Esophagus squamous epithelium (tissue), 4 donors: ENCODE results near the gene IFI6.

Source experiments
- POLR2A ChIP-seq, 4 donors: fragments of 450-650 bp; IDR thresholded peaks; one replicate each; pipeline ENCODE4 v1.6.1; 2017; ENCODE audit warnings: antibody characterized with exemption in 4 of 4, mild to moderate bottlenecking in 4 of 4, moderate library complexity in 3 of 4
- TF ChIP-seq, protein P1 (sequence below), 6 experiments: fragments of 450-650 bp in 4 of 6; fragments of 200-600 bp in 2 of 6; sonication (generic) in 2 of 6; IDR thresholded peaks; one replicate each; pipeline ENCODE4 v1.5.1; 2016 to 2019; ENCODE audit warnings: antibody characterized with exemption in 6 of 6, mild to moderate bottlenecking in 4 of 6, moderate library complexity in 4 of 6

- TF ChIP-seq, protein P1, sequence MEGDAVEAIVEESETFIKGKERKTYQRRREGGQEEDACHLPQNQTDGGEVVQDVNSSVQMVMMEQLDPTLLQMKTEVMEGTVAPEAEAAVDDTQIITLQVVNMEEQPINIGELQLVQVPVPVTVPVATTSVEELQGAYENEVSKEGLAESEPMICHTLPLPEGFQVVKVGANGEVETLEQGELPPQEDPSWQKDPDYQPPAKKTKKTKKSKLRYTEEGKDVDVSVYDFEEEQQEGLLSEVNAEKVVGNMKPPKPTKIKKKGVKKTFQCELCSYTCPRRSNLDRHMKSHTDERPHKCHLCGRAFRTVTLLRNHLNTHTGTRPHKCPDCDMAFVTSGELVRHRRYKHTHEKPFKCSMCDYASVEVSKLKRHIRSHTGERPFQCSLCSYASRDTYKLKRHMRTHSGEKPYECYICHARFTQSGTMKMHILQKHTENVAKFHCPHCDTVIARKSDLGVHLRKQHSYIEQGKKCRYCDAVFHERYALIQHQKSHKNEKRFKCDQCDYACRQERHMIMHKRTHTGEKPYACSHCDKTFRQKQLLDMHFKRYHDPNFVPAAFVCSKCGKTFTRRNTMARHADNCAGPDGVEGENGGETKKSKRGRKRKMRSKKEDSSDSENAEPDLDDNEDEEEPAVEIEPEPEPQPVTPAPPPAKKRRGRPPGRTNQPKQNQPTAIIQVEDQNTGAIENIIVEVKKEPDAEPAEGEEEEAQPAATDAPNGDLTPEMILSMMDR (IDR thresholded peaks at IDR 0.05) = no peak
- no peak for TF ChIP-seq POLR2A (IDR thresholded peaks at IDR 0.05)
These were observed 36.4 kb downstream of the IFI6 start for GRCh38 chr1:27635396-27636142.
